ENCODE data around the gene MCTP1. TPM values are rescaled to one million over a fixed set of nuclear protein-coding genes. Genes with fewer than 3 reads are reported as not detected.
A peak's percentile ranks its signal among the peaks of the same experiment; 100 is the strongest.

MCTP1 gene
- total RNA-seq, result under 1 TPM in 1 of 2 experiments, not detected in 1; 0.39 TPM
- under 1 TPM; 0.31 to 0.42 TPM for polyA plus RNA-seq

DNA sequence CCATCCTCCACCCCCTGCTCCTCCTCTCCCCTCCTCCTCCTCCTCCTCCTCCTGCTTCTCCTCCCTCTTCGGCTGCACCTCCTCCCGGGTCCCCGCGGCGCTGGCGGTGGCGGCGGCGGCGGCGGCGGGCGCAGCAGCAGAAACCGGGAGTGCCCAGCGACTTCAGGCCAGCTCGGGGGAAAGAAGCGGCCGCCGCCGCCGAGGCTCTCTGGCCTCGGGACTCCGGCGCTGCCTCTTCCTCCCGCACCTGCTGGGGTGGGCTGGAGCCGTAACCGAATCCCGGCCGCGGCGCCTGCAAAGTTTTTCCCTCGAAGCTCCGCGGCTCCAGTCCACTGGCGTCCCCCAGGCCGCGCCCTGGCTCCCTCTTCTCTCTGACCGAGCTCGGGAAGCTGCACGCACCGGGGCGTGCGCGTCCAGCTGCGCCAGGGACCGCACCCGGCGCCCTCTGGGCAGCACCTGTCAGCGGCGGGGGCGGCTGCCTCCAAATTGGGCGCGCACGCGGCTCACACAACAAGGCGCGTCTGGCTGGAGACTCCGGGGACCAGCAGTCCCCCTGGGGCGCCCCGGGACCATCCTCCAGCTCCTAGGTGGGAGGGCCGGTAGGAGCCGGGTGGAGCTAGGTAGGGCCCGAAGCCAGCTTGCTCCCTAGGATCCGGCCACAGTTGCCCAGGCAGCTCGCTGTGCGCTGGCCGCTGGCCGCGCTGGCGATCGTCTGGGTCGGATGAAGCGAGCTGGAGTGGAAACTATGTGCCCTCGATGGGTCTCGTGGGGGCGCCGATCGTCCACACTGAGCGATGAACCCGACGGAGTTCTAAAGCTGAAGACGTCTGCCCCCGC is at the start of gene MCTP1:
MCTP1 (minus strand) TSS at position 523 of the 837 bp plus-strand sequence.
- peaks cover 20% of the 10 kb centered on the region for H3K27me3 ChIP-seq (ENCODE audit: insufficient read depth, low read length)
- H3K36me3 Mint-ChIP-seq, result no peaks in the 10 kb centered on the region

GRCh38 chr5:95332158-95332557 is 47.3 kb upstream of the MCTP1 start:
- peaks cover 0 to 14% (median 2%) of the 10 kb centered on the region in 8 donors for H3K9me3 Mint-ChIP-seq
- POLR2A ChIA-PET (ENCODE audit: partially characterized antibody), result no interaction called here
- CTCF ChIA-PET (ENCODE audit: partially characterized antibody), result no interaction called here

More for the DNA sequence above, at the start of gene MCTP1:
- Mint-ChIP-seq H3K9me3 (peaks cover 0 to 5% (median 2%) of the 10 kb centered on the region in 8 donors), H3K4me1 (peaks cover 3 to 15% (median 11%) of the 10 kb centered on the region in 4 donors), H3K4me3 (peak within 1 kb of the TSS; percentile 35 to 84 (median 72)), H3K27ac (no peak within 1 kb of the TSS), H3K27me3 (peaks cover 30 to 44% of the 10 kb centered on the region in 2 donors)
- intact Hi-C loops (cut with micrococcal nuclease), result no loop called here
- Histone ChIP-seq H3K36me3 (ENCODE audit: insufficient read depth, low read length) (no peaks in the 10 kb centered on the region), H3K27ac (ENCODE audit: low read depth, low read length) (no peak within 1 kb of the TSS), H3K4me1 (ENCODE audit: insufficient read depth, low read length) (peaks cover 12% of the 10 kb centered on the region), H3K9me3 (ENCODE audit: control insufficient read depth in 1 of 2, low read length in 2 of 2) (no peaks in the 10 kb centered on the region), H3K4me3 (ENCODE audit: low read length in 2 of 2) (no peak within 1 kb of the TSS)
- POLR2A ChIA-PET (ENCODE audit: partially characterized antibody), result no interaction called here
- CTCF ChIA-PET (ENCODE audit: partially characterized antibody), result no interaction called here
- no peak for DNase-seq

GRCh38 chr5:95331358-95331757 is 46.5 kb upstream of the MCTP1 start:
- Mint-ChIP-seq H3K9me3 (peaks cover 0 to 14% (median 2%) of the 10 kb centered on the region in 8 donors), H3K27me3 (peaks cover 3 to 6% of the 10 kb centered on the region in 2 donors), H3K4me1 (no peaks in the 10 kb centered on the region), H3K4me3 (no peak overlapping the region), H3K27ac (no peak overlapping the region), H3K36me3 (no peaks in the 10 kb centered on the region)
- Histone ChIP-seq H3K4me3 (ENCODE audit: low read length in 2 of 2) (no peak overlapping the region), H3K9me3 (ENCODE audit: control insufficient read depth in 1 of 2, low read length in 2 of 2) (no peaks in the 10 kb centered on the region), H3K27me3 (ENCODE audit: insufficient read depth, low read length) (no peaks in the 10 kb centered on the region), H3K27ac (ENCODE audit: low read depth, low read length) (no peak overlapping the region), H3K4me1 (ENCODE audit: insufficient read depth, low read length) (no peaks in the 10 kb centered on the region), H3K36me3 (ENCODE audit: insufficient read depth, low read length) (no peaks in the 10 kb centered on the region)
- ChIA-PET POLR2A (ENCODE audit: partially characterized antibody) (no interaction called here), CTCF (ENCODE audit: partially characterized antibody) (no interaction called here)
- DNase-seq, result no peak
- intact Hi-C loops (cut with micrococcal nuclease), result no loop called here

More at GRCh38 chr5:95332158-95332557, 47.3 kb upstream of the MCTP1 start:
- no peaks in the 10 kb centered on the region for H3K4me1 Mint-ChIP-seq
- Histone ChIP-seq H3K36me3 (ENCODE audit: insufficient read depth, low read length) (no peaks in the 10 kb centered on the region), H3K27me3 (ENCODE audit: insufficient read depth, low read length) (no peaks in the 10 kb centered on the region), H3K4me3 (ENCODE audit: low read length in 2 of 2) (no peak overlapping the region), H3K27ac (ENCODE audit: low read depth, low read length) (no peak overlapping the region), H3K9me3 (ENCODE audit: control insufficient read depth in 1 of 2, low read length in 2 of 2) (no peaks in the 10 kb centered on the region), H3K4me1 (ENCODE audit: insufficient read depth, low read length) (no peaks in the 10 kb centered on the region)
- no peak overlapping the region for H3K4me3 Mint-ChIP-seq
- no peak for DNase-seq
- H3K27me3 Mint-ChIP-seq, result peaks cover 3 to 6% of the 10 kb centered on the region in 2 donors
- no peaks in the 10 kb centered on the region for H3K36me3 Mint-ChIP-seq
- H3K27ac Mint-ChIP-seq, result no peak overlapping the region
- intact Hi-C loops (cut with micrococcal nuclease), result no loop called here

DNA sequence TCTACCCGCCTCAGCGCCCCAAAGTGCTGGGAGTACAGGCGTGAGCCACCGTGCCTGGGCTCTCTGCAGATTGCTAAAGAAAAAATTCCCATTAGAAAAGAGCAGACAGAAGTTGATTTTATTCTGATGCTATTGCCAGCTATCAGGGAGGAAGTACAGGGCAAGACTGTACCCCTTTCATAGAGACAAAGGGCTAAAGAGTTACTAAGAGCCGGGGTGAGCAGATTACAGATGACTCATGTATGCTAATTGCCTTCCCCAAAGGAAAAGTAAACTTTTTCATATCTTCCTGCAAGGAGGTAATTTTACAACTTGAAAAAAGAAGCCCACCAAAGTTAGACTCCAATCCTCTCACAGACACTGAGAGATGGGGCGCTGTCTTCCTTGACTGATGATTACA is 42.3 kb upstream of the MCTP1 start:
- Histone ChIP-seq H3K36me3 (ENCODE audit: insufficient read depth, low read length) (no peaks in the 10 kb centered on the region), H3K9me3 (ENCODE audit: control insufficient read depth in 1 of 2, low read length in 2 of 2) (no peaks in the 10 kb centered on the region), H3K4me3 (ENCODE audit: low read length in 2 of 2) (no peak overlapping the region), H3K4me1 (ENCODE audit: insufficient read depth, low read length) (no peaks in the 10 kb centered on the region), H3K27me3 (ENCODE audit: insufficient read depth, low read length) (no peaks in the 10 kb centered on the region), H3K27ac (ENCODE audit: low read depth, low read length) (no peak overlapping the region)
- CTCF ChIA-PET (ENCODE audit: partially characterized antibody), result no interaction called here
- Mint-ChIP-seq H3K27me3 (peaks cover 0 to 5% of the 10 kb centered on the region in 2 donors), H3K9me3 (peaks cover 0 to 4% (median 0%) of the 10 kb centered on the region in 8 donors), H3K4me1 (no peaks in the 10 kb centered on the region), H3K36me3 (no peaks in the 10 kb centered on the region), H3K4me3 (no peak overlapping the region), H3K27ac (no peak overlapping the region)
- intact Hi-C loops (cut with micrococcal nuclease), result no loop called here
- POLR2A ChIA-PET (ENCODE audit: partially characterized antibody), result no interaction called here
- no peak for DNase-seq

DNA sequence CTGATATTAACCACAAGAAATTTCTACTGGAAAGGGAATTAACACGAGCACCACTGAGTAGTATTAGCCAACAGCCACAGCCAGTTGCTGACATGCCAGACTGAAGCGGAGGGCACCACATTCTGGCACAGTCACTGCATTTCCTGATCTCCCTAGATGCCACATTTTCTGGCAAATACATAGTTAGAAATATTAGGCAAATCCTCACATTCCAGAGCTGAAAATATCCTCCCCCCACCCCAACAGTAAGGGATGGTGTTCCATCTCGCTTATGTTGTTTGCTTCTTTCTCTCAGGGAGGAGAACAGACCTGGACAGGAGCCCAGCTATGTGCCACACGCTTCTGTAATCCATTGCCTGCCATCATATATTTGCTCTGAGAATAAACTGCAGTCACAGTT is 32.8 kb upstream of the MCTP1 start:
- Mint-ChIP-seq H3K4me3 (no peak overlapping the region), H3K27ac (no peak overlapping the region), H3K9me3 (peaks cover 0 to 7% (median 0%) of the 10 kb centered on the region in 8 donors), H3K36me3 (no peaks in the 10 kb centered on the region), H3K4me1 (no peaks in the 10 kb centered on the region), H3K27me3 (peaks cover 3 to 4% of the 10 kb centered on the region in 2 donors)
- intact Hi-C loops (cut with micrococcal nuclease), result no loop called here
- Histone ChIP-seq H3K4me1 (ENCODE audit: insufficient read depth, low read length) (no peaks in the 10 kb centered on the region), H3K36me3 (ENCODE audit: insufficient read depth, low read length) (no peaks in the 10 kb centered on the region), H3K27ac (ENCODE audit: low read depth, low read length) (no peak overlapping the region), H3K27me3 (ENCODE audit: insufficient read depth, low read length) (no peaks in the 10 kb centered on the region), H3K4me3 (ENCODE audit: low read length in 2 of 2) (no peak overlapping the region), H3K9me3 (ENCODE audit: control insufficient read depth in 1 of 2, low read length in 2 of 2) (no peaks in the 10 kb centered on the region)
- ChIA-PET CTCF (ENCODE audit: partially characterized antibody) (no interaction called here), POLR2A (ENCODE audit: partially characterized antibody) (no interaction called here)
- no peak for DNase-seq

DNA sequence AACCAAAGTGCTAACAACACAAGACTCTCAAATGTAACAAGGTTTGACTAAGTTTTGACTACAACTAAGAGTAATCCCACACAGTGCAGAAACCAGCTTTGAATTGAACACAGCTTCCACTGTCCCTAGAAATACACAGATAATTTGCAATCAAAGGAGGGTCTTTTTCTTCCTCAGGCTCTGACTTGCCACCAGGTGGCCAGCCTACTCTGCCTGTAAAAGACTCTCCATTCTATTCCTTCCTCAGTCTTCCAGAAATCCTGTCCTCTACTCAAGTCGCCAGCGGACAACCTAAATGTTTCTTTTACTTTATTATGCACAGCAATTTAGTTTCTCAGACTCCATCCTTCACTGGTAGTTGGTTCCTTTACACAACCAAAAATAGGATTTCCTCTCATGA is 32.2 kb upstream of the MCTP1 start:
- DNase-seq, result no peak
- no peak overlapping the region for H3K27ac Mint-ChIP-seq
- no peak overlapping the region for H3K27ac ChIP-seq (ENCODE audit: low read depth, low read length)
- H3K4me3 Mint-ChIP-seq, result no peak overlapping the region
- ChIA-PET CTCF (ENCODE audit: partially characterized antibody) (no interaction called here), POLR2A (ENCODE audit: partially characterized antibody) (no interaction called here)
- no peaks in the 10 kb centered on the region for H3K4me1 ChIP-seq (ENCODE audit: insufficient read depth, low read length)
- peaks cover 4 to 5% of the 10 kb centered on the region in 2 donors for H3K27me3 Mint-ChIP-seq
- no peak overlapping the region for H3K4me3 ChIP-seq (ENCODE audit: low read length in 2 of 2)
- no peaks in the 10 kb centered on the region for H3K27me3 ChIP-seq (ENCODE audit: insufficient read depth, low read length)
- H3K4me1 Mint-ChIP-seq, result no peaks in the 10 kb centered on the region
- intact Hi-C loops (cut with micrococcal nuclease), result no loop called here
- peaks cover 0 to 8% (median 0%) of the 10 kb centered on the region in 8 donors for H3K9me3 Mint-ChIP-seq
- no peaks in the 10 kb centered on the region for H3K9me3 ChIP-seq (ENCODE audit: control insufficient read depth in 1 of 2, low read length in 2 of 2)
- H3K36me3 Mint-ChIP-seq, result no peaks in the 10 kb centered on the region
- H3K36me3 ChIP-seq (ENCODE audit: insufficient read depth, low read length), result no peaks in the 10 kb centered on the region

DNA sequence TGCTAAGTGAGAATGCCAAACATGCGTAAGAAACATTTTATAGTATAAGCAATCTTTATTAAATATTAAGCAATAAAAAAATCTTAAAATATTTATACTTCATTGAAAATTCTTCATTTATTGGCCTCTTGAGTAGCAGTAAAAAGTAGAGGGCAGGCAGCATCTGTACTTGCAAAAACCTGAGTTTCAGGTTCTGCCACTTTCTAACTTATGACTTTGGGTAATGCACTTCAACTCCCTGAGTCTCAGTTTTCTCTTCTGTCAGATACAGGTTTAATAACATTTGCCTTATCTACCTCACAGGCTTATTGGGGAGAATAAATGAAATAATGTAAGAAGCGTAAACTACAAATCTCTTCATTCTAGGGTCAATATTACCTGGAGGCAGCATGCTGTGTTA is 19.8 kb upstream of the MCTP1 start:
- DNase-seq, result no peak
- Histone ChIP-seq H3K4me1 (ENCODE audit: insufficient read depth, low read length) (no peaks in the 10 kb centered on the region), H3K36me3 (ENCODE audit: insufficient read depth, low read length) (no peaks in the 10 kb centered on the region), H3K27ac (ENCODE audit: low read depth, low read length) (no peak overlapping the region), H3K27me3 (ENCODE audit: insufficient read depth, low read length) (no peaks in the 10 kb centered on the region), H3K9me3 (ENCODE audit: control insufficient read depth in 1 of 2, low read length in 2 of 2) (no peaks in the 10 kb centered on the region), H3K4me3 (ENCODE audit: low read length in 2 of 2) (no peak overlapping the region)
- no peaks in the 10 kb centered on the region for H3K36me3 Mint-ChIP-seq
- no peak overlapping the region for H3K27ac Mint-ChIP-seq
- intact Hi-C loops (cut with micrococcal nuclease), result no loop called here
- ChIA-PET CTCF (ENCODE audit: partially characterized antibody) (no interaction called here), POLR2A (ENCODE audit: partially characterized antibody) (no interaction called here)
- no peak overlapping the region for H3K4me3 Mint-ChIP-seq
- peaks cover 0 to 5% (median 0%) of the 10 kb centered on the region in 8 donors for H3K9me3 Mint-ChIP-seq
- H3K4me1 Mint-ChIP-seq, result no peaks in the 10 kb centered on the region
- peaks cover 0 to 3% of the 10 kb centered on the region in 2 donors for H3K27me3 Mint-ChIP-seq

Data from CD4-positive, alpha-beta memory T cell (primary cell).